OCI-LY1 (cell line): ENCODE data around the gene KRTAP19-1.

ENCODE experiments used
- EZH2 ChIP-seq: fragments of 200-600 bp; sonication (generic), shearing (Covaris generic); IDR thresholded peaks from 2 replicates; pipeline ENCODE4 v1.8.0; 2017; ENCODE audit warnings: borderline replicate concordance, mixed run types, mild to moderate bottlenecking, antibody characterized with exemption, low read length, moderate library complexity, mixed read lengths
- TF ChIP-seq, protein P1 (sequence below): fragments of 200-600 bp; sonication (generic), shearing (Covaris generic); IDR thresholded peaks from 2 replicates; pipeline ENCODE4 v1.5.1; 2017; ENCODE audit warnings: mild to moderate bottlenecking, antibody characterized with exemption, low read length, moderate library complexity, mixed read lengths

- TF ChIP-seq, protein P1, sequence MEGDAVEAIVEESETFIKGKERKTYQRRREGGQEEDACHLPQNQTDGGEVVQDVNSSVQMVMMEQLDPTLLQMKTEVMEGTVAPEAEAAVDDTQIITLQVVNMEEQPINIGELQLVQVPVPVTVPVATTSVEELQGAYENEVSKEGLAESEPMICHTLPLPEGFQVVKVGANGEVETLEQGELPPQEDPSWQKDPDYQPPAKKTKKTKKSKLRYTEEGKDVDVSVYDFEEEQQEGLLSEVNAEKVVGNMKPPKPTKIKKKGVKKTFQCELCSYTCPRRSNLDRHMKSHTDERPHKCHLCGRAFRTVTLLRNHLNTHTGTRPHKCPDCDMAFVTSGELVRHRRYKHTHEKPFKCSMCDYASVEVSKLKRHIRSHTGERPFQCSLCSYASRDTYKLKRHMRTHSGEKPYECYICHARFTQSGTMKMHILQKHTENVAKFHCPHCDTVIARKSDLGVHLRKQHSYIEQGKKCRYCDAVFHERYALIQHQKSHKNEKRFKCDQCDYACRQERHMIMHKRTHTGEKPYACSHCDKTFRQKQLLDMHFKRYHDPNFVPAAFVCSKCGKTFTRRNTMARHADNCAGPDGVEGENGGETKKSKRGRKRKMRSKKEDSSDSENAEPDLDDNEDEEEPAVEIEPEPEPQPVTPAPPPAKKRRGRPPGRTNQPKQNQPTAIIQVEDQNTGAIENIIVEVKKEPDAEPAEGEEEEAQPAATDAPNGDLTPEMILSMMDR: no peak
- no peak for TF ChIP-seq EZH2
These were observed 33.1 kb downstream of the KRTAP19-1 start for GRCh38 chr21:30447056-30447455.
